ENCODE data around the gene MLX. TPM values are rescaled to one million over a fixed set of nuclear protein-coding genes. Genes with fewer than 3 reads are reported as not detected.

Gene MLX
- total and polyA plus RNA-seq, 2 of the 8 experiments (the other 6 are each of a cell fraction or from before 2014, with no cell fraction given): 27.0 to 27.5 TPM

GRCh38 chr17:42535155-42536047 lies 31.5 kb upstream of the MLX start (continued):
- TF ChIP-seq RNF2 (IDR thresholded peaks at IDR 0.05; ENCODE audit: borderline replicate concordance, low read depth, low read length, missing control alignments, poor library complexity, severe bottlenecking) (no peak), KDM5A (IDR thresholded peaks at IDR 0.05; ENCODE audit: low read length) (no peak), SP4 (IDR thresholded peaks at IDR 0.05; ENCODE audit: low read length) (no peak), EZH2 (IDR thresholded peaks at IDR 0.05; ENCODE audit: low read depth, low read length, severe bottlenecking) (no peak), ATF2 (IDR thresholded peaks at IDR 0.05; ENCODE audit: low read length) (no peak), RFX5 (IDR thresholded peaks at IDR 0.05; ENCODE audit: borderline replicate concordance, low read depth, low read length) (no peak)
